Ovary (tissue), 3 donors: ENCODE results near the gene ANGPTL4.

Experiments used
- CTCF ChIP-seq, 3 donors: fragments of 450-650 bp in 2 of 3; fragments of 200-600 bp in 1 of 3; IDR thresholded peaks; one replicate each; pipeline versions ENCODE4 v1.5.1 to v1.8.0; 2016 to 2022; ENCODE audit warnings: antibody characterized with exemption in 3 of 3, mild to moderate bottlenecking in 1 of 3
- POLR2A ChIP-seq: fragments of 450-650 bp; IDR thresholded peaks from one replicate; pipeline ENCODE4 v1.6.1; 2017; ENCODE audit warnings: antibody characterized with exemption, mild to moderate bottlenecking, moderate library complexity
- donor health status: DM: no; HTN: no; CAD: no.

GRCh38 chr19:8401981-8402411 is 38.0 kb downstream of the ANGPTL4 start:
- TF ChIP-seq CTCF (IDR thresholded peaks at IDR 0.05) (no peak), POLR2A (no peak)
